Stomach smooth muscle (tissue), 2 donors: Measurements from ENCODE around the gene LRRIQ1.

Experiments used
- H3K27ac ChIP-seq: one replicate; pipeline ENCODE4 v1.7.0; 2013; ENCODE audit warnings: mild to moderate bottlenecking, low read length, inconsistent platforms
- H3K27me3 ChIP-seq, 2 donors: one replicate each; pipeline ENCODE4 v1.7.0; 2013; ENCODE audit warnings: low read length in 2 of 2; ENCODE audit not compliant: insufficient read depth in 2 of 2, control insufficient read depth in 1 of 2
- H3K36me3 ChIP-seq, 2 donors: one replicate each; pipeline ENCODE4 v1.7.0; 2013; ENCODE audit warnings: low read length in 2 of 2; ENCODE audit not compliant: control insufficient read depth in 2 of 2, insufficient read depth in 2 of 2
- H3K4me1 ChIP-seq: one replicate; pipeline ENCODE4 v1.7.0; 2013; ENCODE audit warnings: low read length; ENCODE audit not compliant: control insufficient read depth, insufficient read depth
- H3K4me3 ChIP-seq, 2 donors: one replicate each; pipeline ENCODE4 v1.7.0; 2013; ENCODE audit warnings: low read length in 2 of 2
- H3K9ac ChIP-seq, 2 donors: one replicate each; pipeline ENCODE4 v1.7.0; 2013; ENCODE audit warnings: low read length in 2 of 2, mild to moderate bottlenecking in 1 of 2
- H3K9me3 ChIP-seq, 2 donors: one replicate each; pipeline ENCODE4 v1.7.0; 2013; ENCODE audit warnings: low read length in 2 of 2; ENCODE audit not compliant: control insufficient read depth in 2 of 2
- donor health status: healthy.
- donor health status: Pancreatic carcinoma.

Gene LRRIQ1

DNA sequence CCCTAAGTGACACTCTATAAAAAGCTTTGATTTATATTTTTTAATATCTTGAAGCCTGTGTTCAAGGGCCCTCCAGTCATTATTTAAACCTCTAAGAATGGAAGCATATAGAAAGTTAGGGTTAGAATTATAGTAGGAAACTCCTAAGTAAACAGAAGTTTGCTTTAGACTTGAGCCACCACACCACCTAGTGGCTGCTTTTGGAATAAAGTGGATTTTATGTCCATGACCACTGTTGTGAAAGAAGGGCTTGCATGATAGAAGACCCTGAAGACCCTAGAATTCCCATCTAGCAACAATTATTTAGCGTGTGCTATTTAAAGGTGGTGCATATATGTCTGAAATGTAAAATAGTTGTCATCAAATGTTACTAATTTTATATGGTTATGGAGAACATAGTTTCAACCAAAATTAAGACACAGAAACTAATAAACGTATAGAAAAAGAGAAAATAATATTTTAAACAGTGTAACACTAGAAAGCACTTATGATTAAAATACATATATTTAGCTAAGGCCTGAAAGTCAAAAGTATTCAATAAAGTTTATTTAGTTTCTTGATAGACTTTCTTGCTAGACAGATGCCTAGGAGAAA is 21.3 kb downstream of the LRRIQ1 start:
- H3K4me1 ChIP-seq, result no peaks in the 10 kb centered on the region

DNA sequence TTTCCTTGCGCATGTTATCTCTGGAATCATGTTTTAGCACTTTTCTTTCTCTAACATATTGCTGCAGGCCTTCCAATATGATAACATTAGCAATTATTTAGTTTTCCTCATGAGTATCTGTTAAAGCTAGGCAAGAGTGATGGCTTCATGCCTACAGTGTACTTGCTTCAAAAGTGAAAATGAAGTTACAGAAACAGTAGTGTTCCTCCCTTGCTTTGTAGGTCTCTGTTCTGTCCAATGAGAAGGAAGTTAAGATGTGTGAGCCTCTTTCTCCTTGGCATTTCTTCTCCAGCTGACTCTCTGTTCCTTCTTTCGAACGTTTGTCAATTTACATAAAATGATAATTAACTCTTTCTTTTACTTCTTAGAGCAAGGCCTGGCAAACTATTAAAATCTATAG is 22.2 kb downstream of the LRRIQ1 start:
- H3K27me3 ChIP-seq, result no peaks in the 10 kb centered on the region
- H3K4me1 ChIP-seq, result no peaks in the 10 kb centered on the region
- H3K9me3 ChIP-seq, result no peaks in the 10 kb centered on the region
- no peak overlapping the region for H3K27ac ChIP-seq
- H3K4me3 ChIP-seq, result no peak overlapping the region
- H3K9ac ChIP-seq, result no peak overlapping the region
- H3K36me3 ChIP-seq, result no peaks in the 10 kb centered on the region

More for the DNA sequence above, 21.3 kb downstream of the LRRIQ1 start:
- no peaks in the 10 kb centered on the region for H3K36me3 ChIP-seq
- no peaks in the 10 kb centered on the region for H3K27me3 ChIP-seq
- no peak overlapping the region for H3K27ac ChIP-seq
- no peaks in the 10 kb centered on the region for H3K9me3 ChIP-seq
- H3K9ac ChIP-seq, result no peak overlapping the region
- no peak overlapping the region for H3K4me3 ChIP-seq

DNA sequence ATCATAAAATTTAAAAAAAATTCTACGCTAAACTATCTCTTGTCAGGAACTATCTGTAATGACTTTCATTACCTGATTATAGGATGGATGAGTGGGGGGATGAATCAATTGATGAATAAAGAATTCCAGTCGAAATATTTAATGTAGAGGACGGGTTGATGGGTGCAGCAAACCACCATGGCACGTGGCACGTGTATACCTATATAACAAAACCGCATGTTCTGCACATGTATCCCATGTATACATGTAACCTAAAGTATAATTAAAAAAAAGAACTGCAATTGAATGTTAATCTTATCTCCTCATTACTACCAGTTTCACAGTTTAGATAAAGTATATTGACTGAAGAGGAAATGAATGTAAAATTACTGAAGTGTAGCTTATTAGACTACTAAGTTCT is 23.4 kb downstream of the LRRIQ1 start:
- no peaks in the 10 kb centered on the region for H3K36me3 ChIP-seq
- no peak overlapping the region for H3K27ac ChIP-seq
- H3K9ac ChIP-seq, result no peak overlapping the region
- no peak overlapping the region for H3K4me3 ChIP-seq
- H3K4me1 ChIP-seq, result no peaks in the 10 kb centered on the region
- no peaks in the 10 kb centered on the region for H3K9me3 ChIP-seq
- no peaks in the 10 kb centered on the region for H3K27me3 ChIP-seq

DNA sequence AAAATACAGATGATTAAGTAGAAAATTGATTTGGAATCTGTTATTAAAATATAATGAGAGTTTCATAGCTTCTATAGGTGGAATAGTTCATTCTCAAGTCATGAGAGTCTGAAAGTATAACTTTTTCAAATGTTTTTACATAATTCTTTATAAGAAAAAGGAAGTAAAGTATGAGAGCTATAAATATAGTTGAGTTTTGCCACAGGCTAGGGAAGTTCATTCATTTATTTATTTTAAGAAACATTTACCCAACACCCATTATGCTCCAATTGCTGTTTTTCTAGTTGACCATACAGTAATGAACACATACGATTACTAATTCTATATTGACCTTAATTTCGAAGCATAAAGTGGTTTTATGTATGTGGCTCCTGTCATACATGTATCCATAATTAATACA is 24.8 kb downstream of the LRRIQ1 start:
- no peaks in the 10 kb centered on the region for H3K9me3 ChIP-seq

DNA sequence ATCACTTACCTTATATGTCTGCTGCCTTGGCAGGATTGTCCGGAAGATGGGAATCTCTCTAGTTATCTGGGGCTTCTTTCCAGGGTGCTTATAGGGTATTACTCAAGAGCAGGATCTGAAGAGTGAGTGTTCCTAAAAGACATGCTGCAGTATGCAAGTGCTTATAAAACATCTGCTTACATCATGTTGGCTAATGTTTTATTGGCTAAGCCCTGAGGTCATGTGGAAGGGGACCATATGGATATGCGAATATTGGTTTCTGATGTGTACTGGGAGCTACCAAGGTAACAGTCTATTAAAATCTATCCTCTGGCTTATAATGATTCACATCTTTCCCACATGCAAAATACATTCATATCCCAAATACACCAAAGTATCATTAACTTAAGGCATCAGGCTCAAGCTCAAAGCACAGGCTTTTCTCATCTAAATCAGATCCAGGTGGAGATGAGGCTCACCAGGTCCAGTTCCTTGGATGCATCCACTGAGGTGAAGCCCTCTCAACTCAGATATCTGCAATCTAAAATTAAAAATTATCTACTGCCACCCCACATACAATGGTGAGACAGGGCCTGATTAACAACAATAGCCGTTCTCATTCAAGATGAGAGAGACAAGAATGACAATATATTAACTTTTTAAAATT is 29.8 kb downstream of the LRRIQ1 start:
- no peak overlapping the region for H3K4me3 ChIP-seq
- H3K27ac ChIP-seq, result no peak overlapping the region
- no peaks in the 10 kb centered on the region for H3K4me1 ChIP-seq
- no peaks in the 10 kb centered on the region for H3K36me3 ChIP-seq
- H3K27me3 ChIP-seq, result no peaks in the 10 kb centered on the region
- H3K9ac ChIP-seq, result no peak overlapping the region
- H3K9me3 ChIP-seq, result no peaks in the 10 kb centered on the region

More for the DNA sequence above, 24.8 kb downstream of the LRRIQ1 start:
- no peaks in the 10 kb centered on the region for H3K36me3 ChIP-seq
- H3K4me3 ChIP-seq, result no peak overlapping the region
- no peaks in the 10 kb centered on the region for H3K4me1 ChIP-seq
- H3K9ac ChIP-seq, result no peak overlapping the region
- no peak overlapping the region for H3K27ac ChIP-seq
- no peaks in the 10 kb centered on the region for H3K27me3 ChIP-seq

DNA sequence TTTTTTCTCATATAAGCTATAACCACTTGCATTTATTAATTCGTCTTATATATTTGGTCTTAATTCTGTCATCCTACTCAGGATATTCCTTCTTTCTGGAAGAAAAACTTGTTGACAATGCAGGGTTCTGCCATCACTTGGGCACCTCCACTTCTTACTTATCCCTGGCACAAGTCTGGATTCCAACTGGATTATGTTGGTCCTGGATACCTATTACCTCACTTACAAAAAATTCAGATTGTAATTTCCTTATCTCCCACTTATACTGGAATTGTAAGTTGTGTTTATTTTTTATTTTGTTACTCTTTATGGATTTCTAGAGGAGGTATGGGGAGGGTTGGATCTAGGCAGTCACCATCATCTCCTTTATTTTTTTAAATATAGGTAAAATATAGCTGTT is 36.7 kb downstream of the LRRIQ1 start:
- Histone ChIP-seq H3K36me3 (no peaks in the 10 kb centered on the region), H3K4me3 (no peak overlapping the region), H3K27me3 (no peaks in the 10 kb centered on the region), H3K9ac (no peak overlapping the region), H3K27ac (no peak overlapping the region), H3K4me1 (no peaks in the 10 kb centered on the region), H3K9me3 (no peaks in the 10 kb centered on the region)

DNA sequence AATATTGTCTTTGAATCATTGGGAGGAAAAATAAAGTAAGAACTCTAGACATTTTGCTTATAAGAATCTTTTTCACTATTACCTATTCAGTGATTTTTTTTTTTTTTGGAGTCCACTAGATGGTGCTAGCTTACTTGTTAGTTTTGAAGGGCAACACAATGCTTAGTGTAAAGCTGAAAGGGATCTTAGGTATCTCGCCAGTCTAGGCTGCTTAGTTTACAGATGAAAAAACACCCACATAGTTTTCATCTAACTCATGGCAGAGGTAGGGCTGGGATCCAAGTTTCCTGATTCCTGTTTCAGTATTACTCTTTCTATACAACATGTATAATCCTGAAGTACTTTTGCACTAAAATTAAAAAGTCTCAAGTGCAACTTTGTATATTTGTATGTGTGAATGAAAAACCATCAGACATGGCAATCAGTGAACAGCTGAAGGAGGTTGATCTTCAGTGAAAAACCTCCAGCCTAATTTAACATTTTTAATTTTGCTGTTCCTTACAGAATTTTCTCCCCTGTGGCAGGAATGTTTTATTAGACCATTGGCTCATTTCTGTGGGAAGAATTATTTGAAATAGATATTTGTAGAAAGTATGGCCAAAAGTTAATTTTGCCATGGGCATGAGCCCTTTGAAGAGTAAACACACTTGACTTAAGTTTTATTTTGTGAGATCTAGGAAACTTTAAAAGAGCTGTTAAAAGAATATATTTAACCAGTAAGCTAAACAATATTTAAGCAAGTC is 40.7 kb downstream of the LRRIQ1 start:
- no peaks in the 10 kb centered on the region for H3K36me3 ChIP-seq
- no peak overlapping the region for H3K9ac ChIP-seq
- no peaks in the 10 kb centered on the region for H3K4me1 ChIP-seq
- no peak overlapping the region for H3K4me3 ChIP-seq
- no peaks in the 10 kb centered on the region for H3K27me3 ChIP-seq
- no peaks in the 10 kb centered on the region for H3K9me3 ChIP-seq
- H3K27ac ChIP-seq, result no peak overlapping the region

DNA sequence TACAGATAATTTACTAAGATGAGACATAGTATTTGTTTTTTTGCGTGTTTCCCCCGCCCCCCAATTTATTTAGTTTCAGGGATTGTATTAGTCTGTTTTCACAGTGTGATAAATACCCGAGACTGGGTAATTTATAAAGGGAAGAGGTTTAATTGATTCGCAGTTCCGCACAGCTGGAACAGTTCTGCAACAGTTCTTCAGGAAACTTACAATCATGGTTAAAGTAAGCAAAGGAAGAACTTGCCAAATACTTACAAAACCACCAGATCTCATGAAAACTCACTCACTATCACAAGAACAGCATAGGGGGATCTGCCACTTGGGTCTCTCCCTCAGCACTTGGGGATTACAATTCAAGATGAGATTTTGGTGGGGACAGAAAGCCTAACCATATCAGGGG is 48.9 kb downstream of the LRRIQ1 start:
- Histone ChIP-seq H3K4me3 (no peak overlapping the region), H3K36me3 (no peaks in the 10 kb centered on the region), H3K9me3 (no peaks in the 10 kb centered on the region), H3K4me1 (no peaks in the 10 kb centered on the region), H3K9ac (no peak overlapping the region), H3K27ac (no peak overlapping the region), H3K27me3 (no peaks in the 10 kb centered on the region)

DNA sequence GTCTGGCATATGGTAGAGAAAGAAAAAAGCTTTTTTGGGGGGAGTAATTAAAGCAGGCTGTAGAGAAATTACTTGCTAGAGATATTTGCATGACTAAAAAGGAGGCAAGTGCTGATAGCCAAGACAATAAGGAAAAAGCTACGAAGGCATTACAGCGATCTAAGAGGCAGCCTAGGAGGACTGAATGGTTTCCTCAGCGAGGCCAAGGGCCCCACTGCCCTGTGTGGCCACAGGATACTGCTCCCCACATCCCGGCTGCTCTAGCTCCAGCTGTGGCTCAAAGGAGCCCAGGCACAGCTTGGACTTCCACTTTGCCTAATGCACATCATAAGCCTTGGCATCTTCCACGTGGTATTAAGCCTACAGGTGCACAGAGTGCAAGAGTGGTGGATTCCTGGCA is 53.6 kb downstream of the LRRIQ1 start:
- Histone ChIP-seq H3K27me3 (no peaks in the 10 kb centered on the region), H3K4me3 (no peak overlapping the region), H3K36me3 (no peaks in the 10 kb centered on the region), H3K9ac (no peak overlapping the region), H3K9me3 (no peaks in the 10 kb centered on the region), H3K4me1 (no peaks in the 10 kb centered on the region), H3K27ac (no peak overlapping the region)

DNA sequence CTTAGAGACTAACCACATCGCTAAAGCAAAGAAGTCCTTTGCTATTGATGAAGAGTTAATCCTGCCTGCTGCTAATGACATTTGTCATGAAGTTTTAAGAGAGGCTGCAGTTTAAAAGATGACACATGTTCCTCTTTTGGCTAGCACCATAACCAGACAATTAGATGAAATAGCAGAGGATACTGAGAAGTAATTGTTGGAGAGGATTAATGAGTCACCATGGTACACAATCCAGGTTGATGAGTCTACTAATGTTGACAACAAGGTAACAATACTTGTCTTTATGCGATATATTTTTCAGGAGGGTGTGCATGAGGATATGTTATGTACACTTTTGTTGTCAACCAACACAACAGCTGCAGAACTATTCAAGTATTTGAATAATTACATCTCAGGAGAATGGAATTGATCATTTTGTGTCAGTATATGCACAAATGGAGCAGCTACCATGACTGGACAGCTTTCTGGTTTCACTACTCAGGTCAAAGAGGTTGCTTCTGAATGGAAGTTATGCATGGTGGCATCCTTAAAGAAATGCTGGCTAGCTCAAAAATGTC is 56.7 kb downstream of the LRRIQ1 start:
- H3K4me1 ChIP-seq, result no peaks in the 10 kb centered on the region
- no peaks in the 10 kb centered on the region for H3K36me3 ChIP-seq
- no peak overlapping the region for H3K27ac ChIP-seq
- no peaks in the 10 kb centered on the region for H3K9me3 ChIP-seq
- no peaks in the 10 kb centered on the region for H3K27me3 ChIP-seq
- H3K9ac ChIP-seq, result no peak overlapping the region
- H3K4me3 ChIP-seq, result no peak overlapping the region

DNA sequence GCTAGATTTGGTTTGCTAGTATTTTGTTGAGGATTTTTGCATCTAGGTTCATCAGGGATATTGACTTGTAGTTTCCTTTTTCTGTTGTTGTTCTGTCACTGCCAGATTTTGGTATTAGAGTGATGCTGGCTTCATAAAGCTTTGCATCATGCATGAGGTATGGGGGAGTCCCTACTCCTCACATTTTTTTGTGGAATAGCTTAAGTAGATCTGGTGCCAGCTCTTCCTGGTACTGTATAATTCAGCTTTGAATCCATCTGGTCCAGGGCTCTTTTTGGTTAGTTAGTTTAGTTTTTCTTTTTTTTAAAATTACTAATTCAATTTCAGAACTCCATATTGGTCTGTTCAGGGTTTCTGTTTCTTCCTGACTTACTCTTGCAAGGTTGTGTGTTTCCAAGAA is 59.4 kb downstream of the LRRIQ1 start:
- Histone ChIP-seq H3K27ac (no peak overlapping the region), H3K4me1 (no peaks in the 10 kb centered on the region), H3K27me3 (no peaks in the 10 kb centered on the region), H3K4me3 (no peak overlapping the region), H3K36me3 (no peaks in the 10 kb centered on the region), H3K9ac (no peak overlapping the region), H3K9me3 (no peaks in the 10 kb centered on the region)
